Renal pelvis (tissue), 4 donors: ENCODE measurements around the gene ZNF837. TPM values are rescaled to one million over a fixed set of nuclear protein-coding genes. Genes with fewer than 3 reads are reported as not detected.
"Not testable (repeated sequence)": the region's sequence is repeated elsewhere in the genome, so short reads cannot be mapped to it uniquely, and the experiment has no call there.

Source experiments
- DNase-seq: peaks from one replicate; pipeline ENCODE4 v3.0.0-alpha.2; 2013
- polyA plus RNA-seq, 3 donors: library from polyadenylated mRNA; unstranded; fragments of 120-200 nt; gene quantifications; one replicate each; pipeline ENCODE4 v1.2.1, GENCODE V29; 2013; ENCODE audit not compliant: insufficient read length in 3 of 3

ZNF837 gene
- polyA plus RNA-seq, 3 donors, result 5.6 to 6.2 (median 5.8) TPM

GRCh38 chr19:58376724-58377123 is 4.1 kb downstream of the ZNF837 start:
- DNase-seq, result not testable (repeated sequence)

DNA sequence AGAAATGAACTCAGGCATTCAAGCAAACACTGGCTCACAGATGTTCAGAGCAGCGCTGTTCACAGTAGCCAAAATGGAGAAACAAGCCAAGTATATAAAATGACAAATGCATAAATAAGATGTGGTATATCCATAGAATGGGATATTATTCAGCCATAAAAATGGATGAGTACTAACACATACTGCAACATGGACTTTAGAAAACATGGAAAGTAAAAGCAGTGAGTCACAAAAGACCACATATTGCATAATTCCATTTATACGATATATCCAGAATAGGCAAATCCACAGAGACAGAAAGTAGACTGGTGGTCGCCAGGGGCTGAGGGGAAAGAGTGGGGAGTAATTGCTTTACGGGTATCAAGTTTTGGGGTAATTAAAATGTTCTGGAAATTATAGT is 6.6 kb downstream of the ZNF837 start:
- DNase-seq, result no peak

- DNase-seq, result no peak
These were observed 8.3 kb downstream of the ZNF837 start for GRCh38 chr19:58372311-58373133.

DNA sequence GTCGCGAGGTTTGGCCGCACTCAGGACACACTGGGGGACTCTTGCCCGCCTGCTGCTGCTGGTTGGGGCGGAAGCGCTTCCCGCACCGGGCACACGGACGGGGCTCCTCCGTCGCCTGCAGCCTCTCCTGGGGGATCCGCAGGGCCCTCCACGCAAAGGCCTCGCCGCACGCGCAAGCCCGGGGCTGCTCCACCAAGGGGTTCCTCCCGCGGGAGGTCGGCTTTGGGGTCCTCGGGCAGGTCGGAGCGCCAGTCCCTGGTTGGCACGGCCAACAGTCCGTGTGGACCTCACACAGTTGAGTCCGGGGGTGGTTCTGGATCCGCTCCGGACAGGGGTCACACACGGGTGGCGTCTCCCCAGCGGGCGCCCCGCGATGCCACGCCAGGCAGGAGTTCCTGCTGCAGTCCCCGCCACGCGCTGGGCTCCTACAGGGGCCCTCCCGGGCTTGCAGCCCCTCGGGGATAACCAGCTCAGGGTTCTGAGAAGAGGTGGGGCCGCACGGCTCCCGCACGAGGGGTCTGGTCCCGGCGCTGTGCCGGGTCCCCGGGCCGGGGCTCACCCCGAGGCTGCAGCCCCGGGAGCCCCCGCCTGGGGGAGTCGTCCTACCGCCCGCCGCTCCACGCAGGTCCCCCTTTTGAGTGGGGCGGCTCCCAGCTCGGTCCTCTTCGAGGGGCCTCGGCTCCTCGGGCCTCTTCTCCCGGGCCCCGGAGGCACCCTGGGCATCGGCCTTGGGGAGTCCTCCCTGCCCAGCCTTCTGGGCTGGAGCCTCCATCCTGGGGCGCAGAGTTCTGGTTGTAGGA is 12.1 kb downstream of the ZNF837 start:
- DNase-seq, result no peak

DNA sequence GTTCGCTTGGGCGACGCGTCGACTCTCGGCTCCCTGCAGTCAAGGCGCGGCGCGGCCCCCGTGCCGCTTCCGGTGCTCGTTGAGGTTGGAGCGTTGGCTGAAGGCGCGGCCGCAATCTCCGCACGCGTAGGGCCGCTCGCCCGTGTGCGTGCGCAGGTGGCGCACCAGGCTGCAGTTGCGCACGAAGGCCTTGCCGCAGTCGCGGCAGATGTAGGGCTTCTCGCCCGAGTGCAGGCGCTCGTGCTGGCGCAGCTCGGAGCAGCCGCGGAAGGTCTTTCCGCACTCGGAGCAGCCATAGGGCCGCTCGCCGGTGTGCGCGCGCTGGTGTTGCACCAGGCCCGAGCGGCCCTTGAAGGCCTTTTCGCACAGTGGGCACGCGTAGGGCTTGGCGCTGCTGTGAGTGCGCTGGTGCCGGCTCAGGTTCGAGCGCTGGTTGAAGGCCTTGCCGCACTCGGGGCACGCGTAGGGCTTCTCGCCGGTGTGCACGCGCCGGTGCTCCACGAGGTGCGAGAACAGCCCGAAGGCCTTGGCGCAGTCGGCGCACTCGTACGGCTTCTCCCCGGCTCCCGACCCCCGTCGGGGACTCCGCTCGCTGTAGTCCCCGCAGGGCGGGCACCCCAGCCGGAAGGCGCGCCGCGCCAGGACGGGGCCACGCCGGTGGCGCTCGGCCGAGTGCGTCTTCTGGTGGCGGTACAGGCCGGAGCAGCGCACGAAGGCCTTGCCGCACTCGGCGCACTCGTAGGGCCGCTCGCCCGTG is 13.0 kb downstream of the ZNF837 start:
- no peak for DNase-seq

- DNase-seq, result no peak
These were observed 14.0 kb downstream of the ZNF837 start for GRCh38 chr19:58366585-58367430.

DNA sequence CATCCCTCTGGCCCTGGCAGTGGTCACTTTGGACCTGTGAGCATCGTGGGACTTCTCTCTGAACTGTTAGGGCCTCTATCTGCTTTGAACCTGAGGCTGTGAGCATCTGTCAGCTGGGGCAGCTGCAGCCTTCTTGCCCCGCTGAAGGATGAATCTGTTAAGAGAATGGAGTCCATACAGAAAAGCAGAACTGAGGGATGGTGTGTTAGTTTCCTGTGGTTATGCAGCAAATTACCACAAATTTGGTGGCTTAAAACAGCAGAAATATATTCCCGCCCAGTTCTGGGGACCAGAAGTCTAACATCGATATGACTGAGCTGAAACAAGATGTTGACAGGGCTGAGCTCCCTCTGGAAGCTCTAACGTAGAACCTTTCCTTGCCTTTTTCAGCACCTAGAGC is 16.7 kb downstream of the ZNF837 start:
- no peak for DNase-seq

- DNase-seq, result peak; percentile 95
These were observed 18.4 kb downstream of the ZNF837 start, which contains the start of gene ZNF497 for GRCh38 chr19:58362272-58362994. ZNF497 (minus strand) TSS chr19:58362751; CDS start chr19:58357635, 5,116 bp downstream.

DNA sequence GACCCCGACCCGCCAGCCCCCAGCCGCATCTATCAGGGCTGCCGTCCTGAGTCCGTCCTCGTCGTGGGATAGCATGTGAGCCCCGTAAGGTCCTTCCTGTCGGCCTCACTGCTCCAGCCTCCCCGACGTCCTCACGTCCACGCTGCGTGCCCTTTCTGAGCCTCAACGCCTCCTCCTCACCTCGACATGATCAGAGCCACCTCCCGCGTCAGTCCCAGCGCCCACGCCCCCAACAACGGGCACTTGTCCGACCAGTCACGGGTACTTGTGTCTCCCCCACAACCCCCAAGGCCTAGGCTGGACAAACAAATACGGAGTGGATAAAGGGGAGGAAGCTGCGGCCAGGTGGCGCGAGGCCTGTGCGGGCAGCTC is 18.9 kb downstream of the ZNF837 start:
- DNase-seq, result no peak

- DNase-seq, result no peak
These were observed 23.2 kb downstream of the ZNF837 start for GRCh38 chr19:58357481-58358145.

DNA sequence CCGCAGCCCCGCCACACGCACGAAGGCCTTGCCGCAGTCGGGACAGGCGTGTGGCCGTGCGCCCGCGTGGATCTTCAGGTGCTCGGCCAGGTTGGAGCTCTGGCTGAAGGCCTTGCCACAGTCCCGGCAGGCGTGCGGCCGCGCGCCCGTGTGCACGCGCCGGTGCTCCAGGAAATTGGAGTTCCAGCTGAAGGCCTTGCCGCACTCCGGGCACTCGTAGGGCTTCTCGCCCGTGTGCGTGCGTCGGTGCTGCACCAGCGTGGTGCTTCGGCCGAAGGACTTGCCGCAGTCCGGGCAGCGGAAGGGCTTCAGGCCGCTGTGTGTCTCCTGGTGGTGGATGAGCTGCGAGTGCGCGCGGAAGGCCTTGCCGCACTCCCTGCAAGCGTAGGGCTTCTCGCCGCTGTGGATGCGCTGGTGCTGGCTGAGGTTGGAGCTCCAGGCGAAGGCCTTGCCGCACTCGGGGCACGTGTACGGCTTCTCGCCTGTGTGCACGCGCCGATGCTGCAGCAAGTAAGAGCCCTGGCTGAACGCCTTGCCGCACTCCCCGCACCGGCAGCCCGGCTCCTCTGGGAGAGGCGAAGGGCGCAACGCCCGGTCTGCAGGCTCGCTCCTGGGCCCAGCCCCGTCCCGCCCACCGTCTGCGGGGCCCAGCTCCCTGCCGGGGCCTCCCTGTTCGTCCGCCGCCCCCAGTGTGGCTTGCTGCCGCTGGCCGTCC is 23.9 kb downstream of the ZNF837 start:
- DNase-seq, result no peak

DNA sequence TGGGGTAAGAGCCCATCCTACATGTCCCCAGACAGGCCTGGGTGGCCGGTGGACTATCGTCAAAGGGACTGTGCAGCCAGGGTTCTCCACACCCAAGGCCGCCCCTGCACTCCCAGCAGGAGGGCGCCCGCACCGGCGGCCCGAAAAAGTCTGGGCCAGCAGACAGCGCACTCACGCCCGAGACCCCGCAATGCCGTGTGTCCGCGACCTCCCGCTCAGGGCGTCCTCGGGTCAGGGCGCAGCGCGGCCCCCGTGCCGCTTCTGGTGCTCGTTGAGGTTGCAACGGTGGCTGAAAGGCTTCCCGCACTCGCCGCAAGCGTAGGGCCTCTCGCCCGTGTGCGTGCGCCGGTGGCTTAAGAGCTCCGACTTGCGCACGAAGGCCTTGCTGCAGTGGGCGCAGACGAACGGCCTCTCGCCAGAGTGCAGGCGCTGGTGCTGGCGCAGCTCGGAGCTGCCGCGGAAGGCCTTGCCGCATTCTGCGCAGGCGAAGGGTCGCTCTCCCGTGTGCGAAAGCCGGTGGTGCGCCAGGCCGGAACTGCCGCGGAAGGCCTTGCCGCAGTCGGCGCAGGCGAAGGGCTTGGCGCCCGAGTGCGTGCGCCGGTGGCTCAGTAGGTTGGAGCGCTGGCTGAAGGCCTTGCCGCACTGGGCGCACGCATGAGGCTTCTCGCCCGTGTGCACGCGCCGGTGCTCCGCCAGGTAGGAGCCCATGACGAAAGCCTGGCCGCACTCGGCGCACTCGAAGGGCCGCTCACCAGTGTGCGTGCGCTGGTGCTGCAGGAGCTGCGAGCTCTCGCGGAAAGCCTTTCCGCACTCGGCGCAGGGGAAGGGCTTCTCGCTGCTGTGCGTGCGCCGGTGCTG is 24.7 kb downstream of the ZNF837 start:
- DNase-seq, result no peak

DNA sequence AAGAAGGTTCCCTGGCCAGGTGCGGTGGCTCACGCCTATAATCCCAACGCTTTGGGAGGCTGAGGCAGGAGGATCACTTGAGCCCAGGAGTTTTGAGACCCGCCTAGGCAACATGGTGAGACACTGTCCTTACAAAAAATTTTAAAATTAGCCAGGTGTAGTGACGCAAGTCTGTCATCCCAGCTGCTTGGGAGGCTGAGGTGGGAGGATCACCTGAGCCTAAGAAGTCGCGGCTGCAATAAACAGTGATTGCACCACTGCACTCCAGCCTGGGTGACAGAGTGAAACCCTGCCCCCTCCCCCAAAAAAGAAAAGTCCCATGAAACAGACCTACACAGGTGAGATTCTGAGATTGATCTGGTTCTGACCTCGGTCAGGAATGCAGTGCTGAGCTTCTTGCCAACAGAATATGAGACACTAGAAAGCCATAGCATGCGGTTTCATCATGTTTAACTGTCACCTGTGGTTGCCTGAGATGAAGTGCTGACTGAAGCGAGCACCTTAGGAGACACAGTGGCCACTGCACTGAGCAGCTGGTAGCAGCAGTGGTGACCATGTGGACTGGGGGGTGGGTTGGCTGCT is 25.5 kb downstream of the ZNF837 start:
- no peak for DNase-seq

DNA sequence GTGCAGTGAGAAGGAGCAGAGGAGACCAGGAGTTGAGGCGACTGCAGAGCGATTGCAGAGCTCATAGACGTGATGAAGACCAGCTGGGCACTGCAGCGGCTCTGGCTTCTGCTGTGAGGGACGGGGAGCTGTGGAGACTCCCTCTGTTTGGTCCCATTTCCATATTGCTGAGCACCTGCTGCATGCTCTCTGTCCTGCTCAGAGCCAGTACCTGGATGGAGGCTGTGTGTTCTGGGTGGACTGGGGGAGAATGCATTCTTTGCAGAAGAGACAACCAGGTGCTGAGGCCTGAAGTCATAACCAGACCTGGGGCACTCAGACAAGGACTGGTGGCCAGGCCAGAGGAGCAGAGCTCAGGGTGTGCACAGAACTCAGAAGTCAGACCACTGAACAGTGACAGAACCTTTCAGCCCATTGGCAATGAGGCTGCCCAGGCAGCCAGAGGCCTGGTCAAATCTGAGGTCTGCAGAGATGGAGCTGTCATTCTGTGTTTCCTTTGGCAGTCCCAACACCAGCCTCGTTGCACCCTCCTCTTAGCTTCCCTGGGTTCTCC is 26.3 kb downstream of the ZNF837 start:
- DNase-seq, result no peak

DNA sequence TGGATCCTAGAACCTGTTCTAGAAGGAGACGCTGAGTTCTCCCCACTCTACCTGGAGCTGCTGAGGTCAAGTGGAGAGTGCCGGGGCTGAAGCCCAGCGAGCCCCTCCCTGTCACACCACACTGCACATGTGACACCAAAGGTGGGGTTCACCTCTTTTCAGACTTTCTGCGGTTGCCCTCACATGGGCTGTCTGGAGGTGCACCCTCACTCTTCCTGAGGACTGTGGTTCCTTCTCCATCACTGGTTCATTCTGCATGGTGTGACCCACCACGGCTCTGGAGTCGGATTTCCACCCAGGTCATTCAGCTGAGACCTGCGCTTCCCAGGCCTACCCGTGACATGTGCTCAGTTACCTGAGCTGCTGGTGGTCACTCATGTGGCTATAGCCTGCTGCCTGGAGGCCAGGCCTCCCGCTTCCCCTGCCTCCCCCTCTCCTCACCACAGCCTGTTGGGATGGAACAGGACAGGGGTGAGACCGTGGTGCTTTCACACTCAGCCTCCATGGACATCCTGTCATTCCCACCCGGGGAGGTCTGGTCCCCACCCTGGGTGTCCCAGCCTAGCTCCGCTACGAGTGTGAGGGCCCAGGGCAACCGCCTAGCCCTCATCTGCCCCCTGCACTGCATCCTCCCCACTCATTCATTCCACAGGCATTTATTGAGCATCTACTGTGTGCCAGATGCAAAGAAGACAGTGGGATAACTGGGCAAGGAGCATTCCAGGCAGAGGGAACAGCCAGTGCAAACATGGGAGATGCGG is 26.9 kb downstream of the ZNF837 start:
- no peak for DNase-seq

DNA sequence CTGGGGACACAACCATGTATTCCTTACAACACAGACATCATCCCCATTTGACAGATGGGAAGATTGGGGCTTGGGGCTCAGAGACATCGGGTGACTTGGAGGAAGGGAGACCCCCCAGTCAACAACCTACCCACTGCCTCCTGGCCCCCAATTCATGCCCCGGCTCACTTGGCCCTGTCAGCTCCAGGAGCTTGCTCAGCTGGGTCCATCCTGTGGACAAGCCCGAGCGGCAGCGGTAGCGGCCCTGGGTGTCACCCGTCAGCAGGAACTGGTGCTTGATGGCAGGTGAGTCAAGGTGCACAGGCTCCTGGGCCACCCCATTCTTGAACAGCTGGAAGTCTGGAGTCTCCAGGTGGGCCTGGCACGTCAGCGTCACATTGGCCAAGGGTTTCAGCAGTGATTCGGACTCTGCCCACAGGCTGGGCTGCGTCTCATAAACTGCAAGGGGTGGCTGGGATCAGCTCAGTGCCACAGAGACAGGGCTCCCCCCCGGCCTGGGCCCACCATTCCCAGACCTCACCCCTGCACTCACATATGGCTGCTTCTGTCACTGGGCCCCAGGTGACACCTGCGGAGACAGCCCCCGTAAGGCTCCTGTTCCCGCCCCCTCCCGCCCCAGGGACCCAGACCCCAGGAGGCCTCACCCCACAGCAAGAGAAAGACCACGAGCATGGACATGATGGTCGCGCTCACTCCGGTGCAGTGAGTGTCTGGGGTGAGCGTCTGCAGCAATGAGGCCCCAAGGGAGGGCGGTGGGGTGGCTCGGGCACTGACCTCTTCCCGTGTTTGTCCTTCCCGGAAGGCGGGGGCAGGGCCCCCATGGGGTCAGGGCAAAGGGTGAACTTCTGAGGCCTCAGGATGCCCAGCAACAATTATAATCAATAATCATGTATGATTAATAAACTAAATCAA is 27.8 kb downstream of the ZNF837 start, which contains the start of gene A1BG:
A1BG (minus strand) TSS at position 733 of the 912 bp plus-strand sequence; CDS start at position 678, 55 bp downstream.
- DNase-seq, result no peak
